Ectodermal cell (in vitro differentiated cells): ENCODE results near the gene ZNF716.
"Not testable (repeated sequence)": the region's sequence is repeated elsewhere in the genome, so short reads cannot be mapped to it uniquely, and the experiment has no call there.

Source experiments
- H3K27ac ChIP-seq: 2 replicates; pipeline ENCODE4 v1.7.0; 2013; ENCODE audit warnings: mild to moderate bottlenecking, low read depth, low read length; ENCODE audit not compliant: insufficient read depth, poor library complexity, severe bottlenecking
- H3K27me3 ChIP-seq: 2 replicates; pipeline ENCODE4 v1.7.0; 2013; ENCODE audit warnings: mild to moderate bottlenecking, low read length; ENCODE audit not compliant: insufficient read depth, control insufficient read depth, poor library complexity, severe bottlenecking
- H3K36me3 ChIP-seq: one replicate; pipeline ENCODE4 v1.7.0; 2013; ENCODE audit warnings: low read length; ENCODE audit not compliant: control insufficient read depth, insufficient read depth
- H3K4me1 ChIP-seq: one replicate; pipeline ENCODE4 v1.7.0; 2013; ENCODE audit warnings: low read length; ENCODE audit not compliant: control insufficient read depth, insufficient read depth
- H3K4me3 ChIP-seq: 2 replicates; pipeline ENCODE4 v1.7.0; 2013; ENCODE audit warnings: low read depth, low read length, control low read depth; ENCODE audit not compliant: insufficient read depth
- H3K9me3 ChIP-seq: 2 replicates; pipeline ENCODE4 v1.7.0; 2013; ENCODE audit warnings: mild to moderate bottlenecking, low read length, moderate library complexity; ENCODE audit not compliant: control insufficient read depth
- WGBS, 2 experiments: methylation state at CpG; one replicate each; pipeline ENCODE4 v1.1.7; 2013; ENCODE audit warnings: missing lambda C conversion rate in 2 of 2; 5-methylcytosine and 5-hydroxymethylcytosine counted together

ZNF716 gene

GRCh38 chr7:57480304-57480703 is 30.3 kb downstream of the ZNF716 start:
- not testable (repeated sequence) for H3K27ac ChIP-seq, H3K4me3 ChIP-seq, H3K4me1 ChIP-seq, H3K27me3 ChIP-seq, H3K9me3 ChIP-seq, H3K36me3 ChIP-seq

- not testable (repeated sequence) for H3K27ac ChIP-seq, H3K4me3 ChIP-seq, H3K4me1 ChIP-seq, H3K36me3 ChIP-seq, H3K27me3 ChIP-seq
- 85 to 86% methylated on average over 21 of the region's 21 CpGs for WGBS, 2 experiments
- peaks cover 11% of the 10 kb centered on the region for H3K9me3 ChIP-seq
Observed at GRCh38 chr7:57485022-57485421, 35.0 kb downstream of the ZNF716 start.

- Histone ChIP-seq H3K27me3 (no peaks in the 10 kb centered on the region), H3K27ac (no peak overlapping the region), H3K4me3 (no peak overlapping the region), H3K4me1 (no peaks in the 10 kb centered on the region), H3K36me3 (no peaks in the 10 kb centered on the region), H3K9me3 (peaks cover 11% of the 10 kb centered on the region)
- 87 to 89% methylated on average over 13 of the region's 13 CpGs for WGBS, 2 experiments
Observed at GRCh38 chr7:57487957-57488356, 38.0 kb downstream of the ZNF716 start.

GRCh38 chr7:57495111-57495510 is 45.1 kb downstream of the ZNF716 start:
- not testable (repeated sequence) for H3K4me3 ChIP-seq, H3K36me3 ChIP-seq, H3K27ac ChIP-seq, H3K4me1 ChIP-seq, H3K9me3 ChIP-seq, H3K27me3 ChIP-seq
- 78 to 84% methylated on average over 8 of the region's 8 CpGs for WGBS, 2 experiments

DNA sequence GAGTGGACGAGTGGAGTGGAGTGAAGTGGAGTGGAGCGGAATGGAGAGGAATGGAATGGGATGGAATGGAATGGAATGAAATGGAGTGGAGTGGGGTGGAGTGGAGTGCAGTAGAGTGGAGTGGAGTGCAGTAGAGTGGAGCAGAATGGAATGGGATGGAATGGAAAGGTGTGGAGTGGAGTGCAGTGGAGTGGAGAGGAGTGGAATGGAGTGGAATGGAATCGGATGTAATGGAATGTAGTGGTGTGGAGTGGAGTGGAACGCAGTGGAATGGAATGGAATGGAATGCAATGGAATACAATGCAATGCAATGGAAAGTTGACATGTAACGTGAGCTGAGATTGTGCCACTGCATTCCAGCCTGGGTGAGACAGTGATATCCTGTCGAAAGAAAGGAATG is 46.4 kb downstream of the ZNF716 start:
- no peak overlapping the region for H3K27ac ChIP-seq
- 65 to 68% methylated on average over 6 of the region's 6 CpGs for WGBS, 2 experiments
- peaks cover 6% of the 10 kb centered on the region for H3K9me3 ChIP-seq
- no peak overlapping the region for H3K4me3 ChIP-seq
- no peaks in the 10 kb centered on the region for H3K4me1 ChIP-seq
- no peaks in the 10 kb centered on the region for H3K36me3 ChIP-seq
- H3K27me3 ChIP-seq, result no peaks in the 10 kb centered on the region

DNA sequence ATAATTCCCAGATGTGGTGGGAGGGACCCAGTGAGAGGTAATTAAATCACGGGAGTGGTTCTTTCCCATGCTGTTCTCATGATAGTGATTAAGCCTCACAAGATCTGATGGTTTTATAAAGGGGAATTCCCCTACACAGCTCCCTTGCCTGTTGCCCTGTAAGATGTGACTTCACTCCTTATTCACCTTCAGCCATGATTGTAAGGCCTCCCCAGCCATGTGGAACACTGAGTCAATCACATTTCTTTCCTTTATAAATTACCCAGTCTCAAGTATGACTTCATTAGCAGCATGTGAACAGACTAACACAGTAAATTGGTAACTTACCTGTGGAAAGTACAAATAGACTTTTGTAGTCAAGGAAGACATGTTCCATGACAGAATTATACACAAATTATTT is 55.2 kb downstream of the ZNF716 start:
- no peak overlapping the region for H3K27ac ChIP-seq
- WGBS, 2 experiments, result 100% methylated on average over 1 of the region's 1 CpG
- H3K4me1 ChIP-seq, result no peaks in the 10 kb centered on the region
- H3K27me3 ChIP-seq, result no peaks in the 10 kb centered on the region
- H3K9me3 ChIP-seq, result peaks cover 32% of the 10 kb centered on the region
- H3K36me3 ChIP-seq, result no peaks in the 10 kb centered on the region
- H3K4me3 ChIP-seq, result no peak overlapping the region
